ENCODE results near the gene NT5M. TPM values are rescaled to one million over a fixed set of nuclear protein-coding genes. Genes with fewer than 3 reads are reported as not detected.

The NT5M gene
- total RNA-seq, 1 experiment from 2014 or later = 10.2 TPM

DNA sequence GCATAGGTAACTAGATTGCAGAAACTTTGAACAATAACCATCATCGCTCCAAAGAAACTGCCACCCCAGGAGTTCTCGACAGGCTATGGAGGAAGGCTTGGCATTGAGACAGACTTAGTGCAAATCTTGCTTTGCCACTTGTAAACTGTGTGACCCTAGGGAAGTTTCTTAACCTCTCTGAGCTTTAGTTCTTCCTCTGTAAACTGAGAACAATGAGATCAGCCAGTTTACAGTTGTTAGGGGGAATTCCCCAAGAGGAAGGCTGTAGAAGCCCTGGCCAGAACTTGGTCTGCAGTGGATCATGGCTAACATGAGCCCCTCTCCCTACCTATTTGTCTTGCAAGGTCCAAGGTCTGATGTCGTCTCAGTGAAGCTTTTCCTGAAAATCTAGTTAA lies 78.9 kb downstream of the NT5M start:
- H3K27me3 ChIP-seq (ENCODE audit: insufficient read depth, low read length) = peaks cover 30% of the 10 kb centered on the region; the same call in 1 of the 2 replicates
- POLR2A ChIA-PET = no interaction called here
- RAD21 ChIA-PET (ENCODE audit: low non-redundant PET in 1 of 2, low total read pairs in 2 of 2, uncharacterized antibody in 2 of 2, unreplicated experiment in 2 of 2) = no interaction called here

More for the DNA sequence above, 78.9 kb downstream of the NT5M start:
- CTCF ChIA-PET = no interaction called here
- Histone ChIP-seq H3K4me3 (replicated peaks in 1 of 2; ENCODE audit: low read depth in 1 of 2, low read length in 2 of 2) (no peak overlapping the region), H3K4me1 (ENCODE audit: control insufficient read depth in 1 of 2, insufficient read depth in 2 of 2, low read length in 2 of 2) (peaks cover 5 to 9% of the 10 kb centered on the region in 2 experiments), H3K4me2 (ENCODE audit: low read length) (no peak overlapping the region), H3K9me2 (ENCODE audit: insufficient read depth) (no peaks in the 10 kb centered on the region), H3K79me2 (ENCODE audit: insufficient read depth, low read length) (no peaks in the 10 kb centered on the region), H3K36me3 (ENCODE audit: control insufficient read depth in 1 of 2, insufficient read depth in 2 of 2, low read length in 2 of 2) (no peaks in the 10 kb centered on the region), H4K20me1 (ENCODE audit: insufficient read depth) (no peaks in the 10 kb centered on the region), H3K9ac (ENCODE audit: low read length) (no peak overlapping the region), H2AFZ (ENCODE audit: low read depth, low read length, poor library complexity, severe bottlenecking) (no peak overlapping the region), H3K9me3 (ENCODE audit: control insufficient read depth in 1 of 2, insufficient read depth in 1 of 2, low read depth in 1 of 2, low read length in 2 of 2) (no peaks in the 10 kb centered on the region), H3K27ac (ENCODE audit: low read depth, low read length) (no peak overlapping the region)
- ATAC-seq (no peak), DNase-seq (ENCODE audit: low read depth, low spot score) (no peak)
- intact Hi-C loops (cut with micrococcal nuclease) = no loop called here
- no TSS peak for BruUV-seq (replicated peaks)
- TF ChIP-seq, protein P1, sequence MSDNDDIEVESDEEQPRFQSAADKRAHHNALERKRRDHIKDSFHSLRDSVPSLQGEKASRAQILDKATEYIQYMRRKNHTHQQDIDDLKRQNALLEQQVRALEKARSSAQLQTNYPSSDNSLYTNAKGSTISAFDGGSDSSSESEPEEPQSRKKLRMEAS (IDR thresholded peaks at IDR 0.05) = no peak
- TF ChIP-seq ZNF274 (IDR thresholded peaks at IDR 0.05; ENCODE audit: low read depth, low read length) (no peak), YY1 (IDR thresholded peaks at IDR 0.05; ENCODE audit: extremely low read depth, insufficient replicate concordance, low read depth, low read length) (no peak), EZH2 (IDR thresholded peaks at IDR 0.05) (no peak), ZFX (IDR thresholded peaks at IDR 0.05) (no peak), SRF (IDR thresholded peaks at IDR 0.05; ENCODE audit: low read depth) (no peak), JUND (IDR thresholded peaks at IDR 0.05) (no peak), SP1 (IDR thresholded peaks at IDR 0.05; ENCODE audit: low read depth) (no peak), SIN3A (IDR thresholded peaks at IDR 0.05; ENCODE audit: low read depth) (no peak), POLR2A (IDR thresholded peaks at IDR 0.05; ENCODE audit: borderline replicate concordance, extremely low read depth, insufficient read depth, insufficient read length) (no peak), EZH2phosphoT487 (IDR thresholded peaks at IDR 0.05; ENCODE audit: borderline replicate concordance) (no peak), POLR2AphosphoS5 (IDR thresholded peaks at IDR 0.05; ENCODE audit: low read depth, low read length) (no peak), FOSL1 (IDR thresholded peaks at IDR 0.05; ENCODE audit: low read depth) (no peak)
- TF ChIP-seq, protein P2, sequence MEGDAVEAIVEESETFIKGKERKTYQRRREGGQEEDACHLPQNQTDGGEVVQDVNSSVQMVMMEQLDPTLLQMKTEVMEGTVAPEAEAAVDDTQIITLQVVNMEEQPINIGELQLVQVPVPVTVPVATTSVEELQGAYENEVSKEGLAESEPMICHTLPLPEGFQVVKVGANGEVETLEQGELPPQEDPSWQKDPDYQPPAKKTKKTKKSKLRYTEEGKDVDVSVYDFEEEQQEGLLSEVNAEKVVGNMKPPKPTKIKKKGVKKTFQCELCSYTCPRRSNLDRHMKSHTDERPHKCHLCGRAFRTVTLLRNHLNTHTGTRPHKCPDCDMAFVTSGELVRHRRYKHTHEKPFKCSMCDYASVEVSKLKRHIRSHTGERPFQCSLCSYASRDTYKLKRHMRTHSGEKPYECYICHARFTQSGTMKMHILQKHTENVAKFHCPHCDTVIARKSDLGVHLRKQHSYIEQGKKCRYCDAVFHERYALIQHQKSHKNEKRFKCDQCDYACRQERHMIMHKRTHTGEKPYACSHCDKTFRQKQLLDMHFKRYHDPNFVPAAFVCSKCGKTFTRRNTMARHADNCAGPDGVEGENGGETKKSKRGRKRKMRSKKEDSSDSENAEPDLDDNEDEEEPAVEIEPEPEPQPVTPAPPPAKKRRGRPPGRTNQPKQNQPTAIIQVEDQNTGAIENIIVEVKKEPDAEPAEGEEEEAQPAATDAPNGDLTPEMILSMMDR (IDR thresholded peaks at IDR 0.05 in 2 of 3, conservative IDR thresholded peaks at IDR 0.05 in 1 of 3; ENCODE audit: borderline replicate concordance in 1 of 3, insufficient read depth in 1 of 3, low read depth in 2 of 3, low read length in 2 of 3) = no peak
- TF ChIP-seq, protein P3, sequence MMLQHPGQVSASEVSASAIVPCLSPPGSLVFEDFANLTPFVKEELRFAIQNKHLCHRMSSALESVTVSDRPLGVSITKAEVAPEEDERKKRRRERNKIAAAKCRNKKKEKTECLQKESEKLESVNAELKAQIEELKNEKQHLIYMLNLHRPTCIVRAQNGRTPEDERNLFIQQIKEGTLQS (IDR thresholded peaks at IDR 0.05) = no peak
- TF ChIP-seq, protein P4, sequence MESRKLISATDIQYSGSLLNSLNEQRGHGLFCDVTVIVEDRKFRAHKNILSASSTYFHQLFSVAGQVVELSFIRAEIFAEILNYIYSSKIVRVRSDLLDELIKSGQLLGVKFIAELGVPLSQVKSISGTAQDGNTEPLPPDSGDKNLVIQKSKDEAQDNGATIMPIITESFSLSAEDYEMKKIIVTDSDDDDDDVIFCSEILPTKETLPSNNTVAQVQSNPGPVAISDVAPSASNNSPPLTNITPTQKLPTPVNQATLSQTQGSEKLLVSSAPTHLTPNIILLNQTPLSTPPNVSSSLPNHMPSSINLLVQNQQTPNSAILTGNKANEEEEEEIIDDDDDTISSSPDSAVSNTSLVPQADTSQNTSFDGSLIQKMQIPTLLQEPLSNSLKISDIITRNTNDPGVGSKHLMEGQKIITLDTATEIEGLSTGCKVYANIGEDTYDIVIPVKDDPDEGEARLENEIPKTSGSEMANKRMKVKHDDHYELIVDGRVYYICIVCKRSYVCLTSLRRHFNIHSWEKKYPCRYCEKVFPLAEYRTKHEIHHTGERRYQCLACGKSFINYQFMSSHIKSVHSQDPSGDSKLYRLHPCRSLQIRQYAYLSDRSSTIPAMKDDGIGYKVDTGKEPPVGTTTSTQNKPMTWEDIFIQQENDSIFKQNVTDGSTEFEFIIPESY (IDR thresholded peaks at IDR 0.05; ENCODE audit: extremely low read depth, insufficient replicate concordance, low read length) = no peak
